Common myeloid progenitor, CD34-positive (primary cell): Measurements from ENCODE around the gene FAM151B.

Experiments
- CTCF ChIA-PET: fragments of 350-600 bp; sonication (Branson Sonifier 250); formaldehyde crosslinking; loops from one replicate; lab custom pipeline; 2021; ENCODE audit warnings: antibody characterized with exemption; lab: Charles Lee
- POLR2A ChIA-PET: fragments of 350-600 bp; sonication (Branson Sonifier 250); formaldehyde crosslinking; loops from one replicate; lab custom pipeline; 2021; ENCODE audit warnings: antibody characterized with exemption; lab: Charles Lee
- DNase-seq, 3 donors: peaks; one replicate each; pipeline versions ENCODE4 v3.0.0 to v3.0.0-alpha.2; 2013
- H3K27ac ChIP-seq, 2 experiments: 1 replicate in 1 of 2; 2 replicates in 1 of 2; pipeline ENCODE4 v1.7.0; 2013; ENCODE audit warnings: inconsistent platforms in 2 of 2, low read length in 2 of 2, mild to moderate bottlenecking in 2 of 2, low read depth in 1 of 2, moderate library complexity in 1 of 2; ENCODE audit not compliant: severe bottlenecking in 2 of 2, insufficient read depth in 1 of 2, poor library complexity in 1 of 2
- H3K27me3 ChIP-seq, 5 experiments: replicated peaks in 2 of 5; 1 replicate in 3 of 5; 2 replicates in 2 of 5; pipeline versions ENCODE4 v1.6.1 to v1.7.0; 2013; ENCODE audit warnings: low read length in 4 of 5, mild to moderate bottlenecking in 2 of 5, moderate library complexity in 2 of 5, inconsistent platforms in 1 of 5; ENCODE audit not compliant: insufficient read depth in 5 of 5, control insufficient read depth in 4 of 5
- H3K36me3 ChIP-seq, 4 experiments: 1 replicate in 2 of 4; 2 replicates in 2 of 4; pipeline versions ENCODE4 v1.6.1 to v1.7.0; 2013; ENCODE audit warnings: low read length in 3 of 4, control low read depth in 1 of 4, mild to moderate bottlenecking in 1 of 4; ENCODE audit not compliant: control insufficient read depth in 4 of 4, insufficient read depth in 4 of 4
- H3K4me1 ChIP-seq, 4 experiments: 1 replicate in 3 of 4; 2 replicates in 1 of 4; pipeline versions ENCODE4 v1.6.1 to v1.7.1; 2013; ENCODE audit warnings: low read length in 3 of 4, mild to moderate bottlenecking in 3 of 4, control low read depth in 1 of 4, inconsistent platforms in 1 of 4, moderate library complexity in 1 of 4; ENCODE audit not compliant: control insufficient read depth in 4 of 4, insufficient read depth in 4 of 4; ENCODE audit errors: control extremely low read depth in 1 of 4
- H3K4me3 ChIP-seq, 7 experiments: 1 replicate in 4 of 7; 2 replicates in 3 of 7; pipeline versions ENCODE4 v1.5.1 to v1.7.0; 2013; ENCODE audit warnings: mild to moderate bottlenecking in 7 of 7, low read length in 6 of 7, moderate library complexity in 6 of 7, inconsistent platforms in 2 of 7, low read depth in 2 of 7, control low read depth in 1 of 7; ENCODE audit not compliant: insufficient read depth in 4 of 7, control insufficient read depth in 1 of 7; ENCODE audit errors: extremely low read depth in 1 of 7
- H3K9me3 ChIP-seq, 5 experiments: 1 replicate in 4 of 5; 2 replicates in 1 of 5; pipeline versions ENCODE4 v1.6.1 to v1.7.1; 2013; ENCODE audit warnings: low read length in 4 of 5, mild to moderate bottlenecking in 2 of 5, inconsistent platforms in 1 of 5, low read depth in 1 of 5, moderate library complexity in 1 of 5; ENCODE audit not compliant: control insufficient read depth in 4 of 5, insufficient read depth in 2 of 5; ENCODE audit errors: control extremely low read depth in 1 of 5
- WGBS: methylation state at CpG from one replicate; pipeline ENCODE4 v1.1.5; 2013; ENCODE audit not compliant: insufficient coverage; 5-methylcytosine and 5-hydroxymethylcytosine counted together

FAM151B gene

GRCh38 chr5:80481019-80481893, 6.6 kb upstream of the FAM151B start:
- Histone ChIP-seq H3K27ac (no peak overlapping the region), H3K4me1 (no peaks in the 10 kb centered on the region), H3K9me3 (peaks cover 3 to 36% (median 6%) of the 10 kb centered on the region in 5 experiments), H3K27me3 (no peaks in the 10 kb centered on the region), H3K36me3 (peaks cover 0 to 21% (median 7%) of the 10 kb centered on the region in 4 experiments), H3K4me3 (no peak overlapping the region)
- 100% methylated on average over 3 of the region's 3 CpGs for WGBS
- CTCF ChIA-PET = interaction anchor here (1.0 to 1.2 kb wide), 3 partner anchors 14 to 70 kb away, joined by 3 read pairs; no protein-coding TSS in a partner anchor
- POLR2A ChIA-PET = no interaction called here
- peak; percentile 8 to 47 (median 26) for DNase-seq

- H3K4me1 ChIP-seq = peaks cover 0 to 5% (median 4%) of the 10 kb centered on the region in 4 experiments
- CTCF ChIA-PET = interaction anchor here (0.7 kb wide), 1 partner anchor 29 kb away, joined by 3 read pairs; no protein-coding TSS in a partner anchor
- no peak overlapping the region for H3K27ac ChIP-seq
- H3K9me3 ChIP-seq = peaks cover 3 to 36% (median 6%) of the 10 kb centered on the region in 5 experiments
- no peaks in the 10 kb centered on the region for H3K27me3 ChIP-seq
- peaks cover 0 to 21% (median 5%) of the 10 kb centered on the region in 4 experiments for H3K36me3 ChIP-seq
- POLR2A ChIA-PET = interaction anchor here (0.5 kb wide), 1 partner anchor 1420 kb away, joined by 3 read pairs; no protein-coding TSS in a partner anchor
- no peak overlapping the region for H3K4me3 ChIP-seq
- peak; percentile 5 to 57 (median 31) for DNase-seq
- 90% methylated on average over 2 of the region's 4 CpGs for WGBS
These were observed 5.3 kb upstream of the FAM151B start for GRCh38 chr5:80482578-80482977.

GRCh38 chr5:80483636-80484232, 4.2 kb upstream of the FAM151B start:
- no peak for DNase-seq
- peaks cover 0 to 13% (median 9%) of the 10 kb centered on the region in 4 experiments for H3K4me1 ChIP-seq
- H3K27ac ChIP-seq = no peak overlapping the region
- peaks cover 3 to 36% (median 6%) of the 10 kb centered on the region in 5 experiments for H3K9me3 ChIP-seq
- CTCF ChIA-PET = interaction anchor here (0.7 kb wide), 1 partner anchor 30 kb away, joined by 3 read pairs; no protein-coding TSS in a partner anchor
- peaks cover 0 to 19% (median 5%) of the 10 kb centered on the region in 4 experiments for H3K36me3 ChIP-seq
- no peak overlapping the region for H3K4me3 ChIP-seq
- no peaks in the 10 kb centered on the region for H3K27me3 ChIP-seq
- WGBS = 100% methylated on average over 1 of the region's 3 CpGs
- POLR2A ChIA-PET = no interaction called here

- Histone ChIP-seq H3K27ac (no peak overlapping the region), H3K4me1 (peaks cover 0 to 13% (median 9%) of the 10 kb centered on the region in 4 experiments), H3K27me3 (no peaks in the 10 kb centered on the region), H3K36me3 (peaks cover 0 to 7% (median 0%) of the 10 kb centered on the region in 4 experiments), H3K9me3 (peaks cover 2 to 12% (median 5%) of the 10 kb centered on the region in 5 experiments), H3K4me3 (peak overlapping the region; percentile 65 to 89 (median 80))
- no peak for DNase-seq
- ChIA-PET POLR2A (interaction anchor here (1.0 kb wide), 1 partner anchor 80 kb away, joined by 3 read pairs; the partner anchor contains the start of gene ZFYVE16), CTCF (no interaction called here)
- 66% methylated on average over 18 of the region's 18 CpGs for WGBS
These were observed 464 bp upstream of the FAM151B start for GRCh38 chr5:80487444-80487828.

GRCh38 chr5:80491296-80491695, 3.4 kb downstream of the FAM151B start:
- no peaks in the 10 kb centered on the region for H3K27me3 ChIP-seq
- no peaks in the 10 kb centered on the region for H3K36me3 ChIP-seq
- DNase-seq = no peak
- ChIA-PET POLR2A (no interaction called here), CTCF (no interaction called here)
- no peak overlapping the region for H3K27ac ChIP-seq
- no peak overlapping the region for H3K4me3 ChIP-seq
- no peaks in the 10 kb centered on the region for H3K9me3 ChIP-seq
- WGBS = 94% methylated on average over 3 of the region's 3 CpGs
- H3K4me1 ChIP-seq = peaks cover 0 to 13% (median 9%) of the 10 kb centered on the region in 4 experiments

- WGBS = no CpG with 5 or more reads among the region's 3 CpGs
- Histone ChIP-seq H3K4me1 (peaks cover 0 to 7% (median 3%) of the 10 kb centered on the region in 4 experiments), H3K36me3 (no peaks in the 10 kb centered on the region), H3K27ac (no peak overlapping the region), H3K27me3 (no peaks in the 10 kb centered on the region), H3K4me3 (no peak overlapping the region), H3K9me3 (no peaks in the 10 kb centered on the region)
- ChIA-PET CTCF (no interaction called here), POLR2A (no interaction called here)
- no peak for DNase-seq
These were observed 4.8 kb downstream of the FAM151B start for GRCh38 chr5:80492741-80493140.
